CD4-positive, alpha-beta T cell treated with Interleukin-17A for 4 hours (primary cell): ENCODE measurements around the gene BCR.

Source experiments
- DNase-seq: peaks from one replicate; pipeline ENCODE4 v3.0.0-alpha.2; 2020; ENCODE audit warnings: mixed read lengths

Gene BCR

DNA sequence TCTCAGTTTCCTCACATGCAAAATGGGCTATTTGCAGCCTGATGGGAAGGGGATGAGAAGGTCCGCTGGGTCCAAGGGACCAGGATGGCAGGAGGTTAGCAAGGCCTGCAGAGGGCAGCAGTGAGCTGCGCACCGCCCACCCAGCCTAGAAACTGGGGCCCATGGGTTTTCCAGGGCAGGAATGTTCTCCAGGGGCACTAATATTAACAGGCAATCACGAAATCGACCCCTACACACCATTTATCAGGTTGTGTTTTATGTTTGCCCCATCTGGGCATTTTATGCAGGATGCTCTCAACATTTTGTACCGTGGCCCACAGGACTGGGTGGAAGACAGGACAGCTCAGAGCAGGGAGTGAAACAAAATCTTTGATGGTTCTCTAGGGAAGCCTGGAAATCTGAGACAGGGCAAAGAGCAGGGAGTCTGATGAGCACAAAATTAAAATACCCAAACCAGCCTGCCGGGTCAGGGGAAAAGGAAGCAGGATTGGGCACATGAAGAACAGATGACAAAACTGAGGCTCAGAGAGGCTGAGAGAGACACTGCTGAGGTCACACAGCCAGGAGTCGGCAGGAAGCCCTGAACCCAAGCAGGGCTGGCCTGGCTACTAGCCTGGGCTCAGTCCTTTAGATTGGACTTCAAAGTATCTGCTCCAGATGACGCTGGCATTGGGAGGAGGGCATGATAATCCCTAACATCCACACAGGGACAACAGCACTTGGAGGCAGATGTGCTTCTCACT, 1.6 kb upstream of the BCR start:
- DNase-seq: peak; percentile 80

- DNase-seq: peak; percentile 8
Observed at GRCh38 chr22:23179381-23180299, 669 bp upstream of the BCR start.

- DNase-seq: peak; percentile 52
Observed at GRCh38 chr22:23180893-23181720, 798 bp downstream of the BCR start.

GRCh38 chr22:23181721-23182308, 1.5 kb downstream of the BCR start:
- DNase-seq: peak; percentile 27

DNA sequence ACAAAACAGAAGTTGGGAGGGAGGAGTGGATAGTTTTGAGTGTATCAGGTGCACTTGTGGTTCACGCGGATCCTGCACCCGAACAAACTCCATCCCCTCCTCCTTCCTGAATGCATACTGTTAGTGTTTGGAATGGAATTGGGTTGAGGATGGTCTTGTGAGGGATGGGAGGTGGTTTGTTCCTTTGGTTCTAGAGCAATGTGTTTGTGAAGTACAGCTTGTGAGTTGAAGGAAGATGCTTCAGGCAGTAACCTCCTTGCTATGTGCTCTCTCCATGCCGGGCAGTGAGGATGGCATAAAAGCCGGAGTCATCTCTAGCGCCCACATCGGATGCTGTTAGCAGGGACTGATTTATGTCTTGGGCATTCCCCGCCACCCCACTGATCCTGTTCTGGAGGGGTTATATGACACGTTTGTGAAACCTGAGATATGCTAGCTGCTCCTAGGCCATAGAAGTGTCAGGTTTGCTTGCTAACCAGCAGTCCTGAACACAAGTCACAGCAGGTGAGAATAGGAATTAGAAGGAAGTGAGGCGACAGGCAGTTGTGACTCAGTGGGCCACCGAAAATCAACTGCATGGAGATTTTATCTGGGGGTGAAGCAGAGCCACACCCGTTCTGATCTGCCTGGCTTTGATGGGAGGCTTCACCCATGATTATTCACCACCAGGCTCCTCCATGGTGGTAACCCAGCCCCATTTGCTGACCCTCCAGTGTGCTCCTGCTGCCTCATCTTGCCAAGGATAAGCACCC, 2.2 kb downstream of the BCR start:
- peak; percentile 53 for DNase-seq

GRCh38 chr22:23183061-23183698, 2.9 kb downstream of the BCR start:
- peak; percentile 13 for DNase-seq

- no peak for DNase-seq
Observed at GRCh38 chr22:23184100-23184763, 3.9 kb downstream of the BCR start.

DNA sequence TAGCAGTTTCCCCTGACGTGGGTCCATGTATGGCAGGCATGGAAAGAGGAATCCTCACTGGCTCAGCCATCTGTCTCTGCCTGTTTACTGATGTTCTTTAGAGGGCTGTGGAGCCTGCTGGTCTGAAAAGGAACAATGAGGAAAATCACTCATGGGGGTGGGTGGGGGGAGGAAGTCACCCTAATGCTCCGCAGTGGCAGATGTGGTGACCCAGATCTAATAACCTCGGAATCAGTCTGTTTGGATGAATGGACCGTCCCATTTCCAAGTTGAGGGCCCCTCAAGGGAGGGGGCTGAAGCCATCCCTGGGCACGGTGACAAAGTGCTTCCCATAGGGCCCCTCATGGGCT, 4.4 kb downstream of the BCR start:
- DNase-seq: no peak

- DNase-seq: no peak
Observed at GRCh38 chr22:23187211-23187610, 6.9 kb downstream of the BCR start.

DNA sequence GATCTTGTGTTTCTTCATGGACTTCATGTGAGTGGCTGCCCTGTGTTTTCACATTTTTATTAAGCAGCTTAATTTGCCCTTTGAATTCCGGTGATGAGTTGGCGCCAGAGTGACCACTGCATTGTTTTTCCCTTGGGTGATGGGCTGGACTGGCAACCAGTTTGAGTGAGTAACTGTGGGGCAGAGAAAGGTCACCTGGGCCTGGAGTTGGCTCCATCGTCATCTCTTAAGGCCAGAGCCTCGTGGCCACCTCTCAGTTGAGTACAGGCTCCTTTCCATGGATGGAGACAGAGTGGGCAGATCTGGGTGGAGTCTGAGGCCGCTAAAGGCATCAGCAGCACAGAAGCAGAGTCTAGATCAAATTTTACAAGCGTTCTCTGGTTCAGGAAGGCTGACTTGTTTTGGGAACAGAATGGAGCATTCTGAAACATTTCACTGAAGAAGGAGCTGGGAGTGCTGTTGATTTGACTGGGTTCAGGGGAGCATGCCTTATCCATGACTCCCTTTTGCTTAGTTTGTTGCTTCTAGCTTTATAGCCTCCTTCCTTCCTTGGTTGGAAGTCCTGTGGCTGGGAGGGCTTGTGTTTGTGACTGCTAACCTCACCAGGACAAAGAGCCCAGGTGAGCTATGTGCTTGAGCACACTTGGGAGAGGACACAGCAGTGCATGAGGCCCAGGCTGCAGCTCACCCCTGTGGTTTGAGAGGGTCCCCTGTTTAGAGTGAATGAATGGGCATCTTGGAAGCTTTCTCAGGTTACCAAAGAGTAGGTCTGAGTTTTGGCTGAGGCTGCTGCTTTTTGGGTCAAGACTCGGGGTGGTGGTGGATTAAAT, 7.8 kb downstream of the BCR start:
- DNase-seq: no peak

- DNase-seq: no peak
Observed at GRCh38 chr22:23190526-23190925, 10.2 kb downstream of the BCR start.

GRCh38 chr22:23192133-23192532, 11.8 kb downstream of the BCR start:
- DNase-seq: no peak

DNA sequence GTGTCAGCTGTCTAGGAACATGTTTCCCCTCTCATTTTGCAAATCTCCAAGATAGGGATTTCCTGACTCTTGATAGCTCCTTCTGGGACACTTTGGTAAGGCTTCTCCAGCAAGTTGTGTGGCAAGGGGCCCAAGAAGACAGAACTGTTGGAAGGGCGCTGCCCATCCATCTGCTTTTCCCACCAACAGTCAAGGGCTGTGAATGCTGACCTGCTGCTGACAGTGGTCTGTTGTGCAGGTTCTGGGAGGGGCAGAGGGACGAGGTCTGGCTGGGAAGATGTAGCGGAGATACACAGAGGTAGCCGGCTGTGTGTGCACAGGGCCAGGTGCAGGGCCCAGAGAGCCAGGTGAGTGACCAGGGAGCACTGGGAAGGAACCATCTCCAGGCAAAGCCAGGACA, 12.2 kb downstream of the BCR start:
- no peak for DNase-seq

GRCh38 chr22:23193196-23193827, 13.0 kb downstream of the BCR start:
- DNase-seq: no peak

GRCh38 chr22:23193882-23194281, 13.6 kb downstream of the BCR start:
- DNase-seq: no peak

- DNase-seq: no peak
Observed at GRCh38 chr22:23196165-23196564, 15.9 kb downstream of the BCR start.

GRCh38 chr22:23197836-23198235, 17.5 kb downstream of the BCR start:
- no peak for DNase-seq

DNA sequence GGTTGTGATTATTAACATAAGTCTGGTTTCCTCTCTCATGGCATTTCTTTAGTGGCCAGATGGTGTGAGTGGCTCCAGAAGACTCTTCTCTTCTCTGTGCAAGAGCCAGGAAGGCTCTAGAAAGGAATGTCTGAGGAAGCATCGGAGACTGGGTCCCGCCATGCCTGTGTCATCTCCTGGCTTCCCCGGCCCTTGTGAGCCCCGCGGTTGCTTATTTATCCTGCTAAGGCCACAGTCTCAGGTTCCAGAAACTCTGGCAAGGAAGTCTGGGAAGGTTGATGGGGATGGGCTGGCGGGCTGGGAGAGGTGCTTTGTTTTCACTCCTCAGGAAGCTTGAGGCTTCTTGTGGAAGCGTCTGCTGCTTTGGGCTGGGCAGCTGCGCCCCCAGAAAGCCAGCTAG, 18.9 kb downstream of the BCR start:
- DNase-seq: no peak

GRCh38 chr22:23200898-23201297, 20.6 kb downstream of the BCR start:
- no peak for DNase-seq
